K562 (cell line): ENCODE measurements around the gene CRY2. TPM values are rescaled to one million over a fixed set of nuclear protein-coding genes. Genes with fewer than 3 reads are reported as not detected.

Experiments used
- CHD7 ChIP-seq: fragments of 200-600 bp; sonication (generic); IDR thresholded peaks from one replicate; pipeline ENCODE4 v1.6.1; 2012; ENCODE audit warnings: mild to moderate bottlenecking, low read depth, low read length, inconsistent platforms
- FOSL1 ChIP-seq: fragments of 200-800 bp; sonication (Bioruptor generic); conservative IDR thresholded peaks from 2 replicates; pipeline ENCODE4 v1.6.1; 2016; ENCODE audit warnings: missing genetic modification characterization, missing compliant biosample characterization
- FOXA3 ChIP-seq, 2 experiments: fragments of 450-650 bp in 1 of 2; sonication (generic) in 1 of 2; formaldehyde crosslinking; IDR thresholded peaks in 1 of 2; conservative IDR thresholded peaks in 1 of 2; 2 replicates each; pipeline versions ENCODE4 v1.4.0 to v1.8.0; 2020 to 2022; ENCODE audit warnings: mild to moderate bottlenecking in 2 of 2, missing genetic modification reagents in 1 of 2
- HNRNPLL ChIP-seq: fragments of 200-400 bp; formaldehyde crosslinking; IDR thresholded peaks from 2 replicates; pipeline ENCODE4 v1.6.1; 2017; ENCODE audit warnings: low read length, low read depth, mild to moderate bottlenecking; ENCODE audit not compliant: poor library complexity, severe bottlenecking
- MIER1 ChIP-seq: fragments of 450-650 bp; IDR thresholded peaks from 2 replicates; pipeline ENCODE4 v1.6.1; 2016; ENCODE audit warnings: antibody characterized with exemption, mild to moderate bottlenecking, low read depth
- PHF20 ChIP-seq: fragments of 450-650 bp; IDR thresholded peaks from 2 replicates; pipeline ENCODE4 v1.6.1; 2018; ENCODE audit not compliant: partially characterized antibody
- PKNOX1 ChIP-seq: fragments of 450-650 bp; IDR thresholded peaks from 2 replicates; pipeline ENCODE4 v1.6.1; 2016
- PREB ChIP-seq: sonication (generic); formaldehyde crosslinking; IDR thresholded peaks from 2 replicates; pipeline ENCODE4 v1.8.1; 2023; ENCODE audit warnings: mild to moderate bottlenecking, missing genetic modification reagents
- SAFB ChIP-seq: fragments of 200-400 bp; formaldehyde crosslinking; IDR thresholded peaks from 2 replicates; pipeline ENCODE4 v1.6.1; 2017; ENCODE audit warnings: low read depth, low read length, borderline replicate concordance
- VEZF1 ChIP-seq: fragments of 200-800 bp; sonication (Bioruptor generic); IDR thresholded peaks from 2 replicates; pipeline ENCODE4 v1.6.1; 2017; ENCODE audit warnings: missing genetic modification characterization, missing compliant biosample characterization
- ZSCAN29 ChIP-seq: fragments of 450-650 bp; IDR thresholded peaks from 2 replicates; pipeline ENCODE4 v1.6.1; 2017
- polyA plus RNA-seq, 8 experiments: library from polyadenylated mRNA; depleted of rRNA in 4 of 8; stranded (reverse) in 5 of 8; unstranded in 3 of 8; fragments of >200 nt; fragmentation: Nextera tagmentation in 2 of 8; fragmentation: Illumina TruSeq in 1 of 8; extraction: Ambion mirVana in 2 of 8; extraction: Trizol in 1 of 8; gene quantifications; 2 replicates each; pipeline versions ENCODE4 v1.2.1 to v1.2.3, GENCODE V29; 2011 to 2014; ENCODE audit warnings: inconsistent platforms in 1 of 8, missing spikeins in 1 of 8
- total RNA-seq, 7 experiments: library from RNA; depleted of rRNA in 6 of 7; stranded (reverse); fragments of >200 nt in 6 of 7; fragmentation: Illumina TruSeq in 2 of 7; extraction: Trizol in 2 of 7; gene quantifications; 2 replicates each; pipeline versions ENCODE4 v1.2.1 to v1.2.3, GENCODE V29; 2011 to 2021; ENCODE audit warnings: low replicate concordance in 1 of 7

The CRY2 gene
- total and polyA plus RNA-seq, 9 of the 15 experiments (the other 6 are each of a cell fraction or from before 2014, with no cell fraction given) = 2.3 to 23.9 (median 14.8) TPM

- TF ChIP-seq CHD7 (no peak), PHF20 (no peak), SAFB (no peak), HNRNPLL (no peak), PKNOX1 (peak; percentile 94), VEZF1 (peak; percentile 69), ZSCAN29 (no peak), FOXA3 (CRISPR knock-in tag; conservative IDR thresholded peaks at IDR 0.05 in 1 of 2, IDR thresholded peaks at IDR 0.05 in 1 of 2) (peak in 1 of 2 experiments; percentile 38; a peak in 1 of 4 replicates), PREB (no peak), FOSL1 (tag) (peak; percentile 99), MIER1 (0 out of 2 replicates have a peak, but pooled peaks have one; percentile 43)
Measured at GRCh38 chr11:45879803-45880686, 32.8 kb downstream of the CRY2 start (continued).
